Endothelial cell of umbilical vein (primary cell): Measurements from ENCODE around the gene ARSK. TPM values are rescaled to one million over a fixed set of nuclear protein-coding genes. Genes with fewer than 3 reads are reported as not detected.

Experiments used
- BruUV-seq: library from RNA; stranded (reverse); fragments of 400-500 nt; replicated peaks from 2 replicates; lab custom pipeline; 2021; lab: Mats Ljungman, UMichigan
- CTCF ChIA-PET: fragments of 300-600, 350-600 bp; sonication (Branson Sonifier 250); formaldehyde crosslinking; loops from one replicate; lab custom pipeline; 2021; ENCODE audit warnings: antibody characterized with exemption, inconsistent platforms; lab: Charles Lee
- POLR2A ChIA-PET: fragments of 300-600, 350-600 bp; sonication (Branson Sonifier 250); formaldehyde crosslinking; loops from one replicate; lab custom pipeline; 2021; ENCODE audit warnings: antibody characterized with exemption, inconsistent platforms; lab: Charles Lee
- DNase-seq: peaks from one replicate; pipeline ENCODE4 v3.0.0-alpha.2; 2011; ENCODE audit warnings: low read depth, low spot score
- FAIRE-seq: peaks from 2 replicates; lab custom pipeline; 2011; peaks lifted over from hg19 to GRCh38; lab: Jason Lieb, UNC
- H2AFZ ChIP-seq: 2 replicates; pipeline ENCODE4 v1.6.0; 2012; ENCODE audit warnings: low read depth, low read length, control low read depth, inconsistent platforms
- H3K27ac ChIP-seq: 2 replicates; pipeline ENCODE4 v1.5.1; 2011; ENCODE audit warnings: low read depth, mild to moderate bottlenecking, control low read depth, low read length, moderate library complexity; ENCODE audit not compliant: insufficient read depth
- H3K27me3 ChIP-seq, 2 experiments: 2 replicates each; pipeline versions ENCODE4 v1.6.0 to v1.6.1; 2011; ENCODE audit warnings: low read length in 2 of 2, mixed read lengths in 1 of 2; ENCODE audit not compliant: control insufficient read depth in 2 of 2, insufficient read depth in 2 of 2
- H3K36me3 ChIP-seq, 2 experiments: 2 replicates in 1 of 2; 3 replicates in 1 of 2; pipeline ENCODE4 v1.5.1; 2011; ENCODE audit warnings: low read length in 2 of 2, mild to moderate bottlenecking in 1 of 2, moderate library complexity in 1 of 2; ENCODE audit not compliant: control insufficient read depth in 2 of 2, insufficient read depth in 2 of 2; ENCODE audit errors: extremely low read depth in 1 of 2
- H3K4me1 ChIP-seq: 3 replicates; pipeline ENCODE4 v1.5.1; 2011; ENCODE audit warnings: mild to moderate bottlenecking, low read length; ENCODE audit not compliant: control insufficient read depth, insufficient read depth; ENCODE audit errors: extremely low read depth
- H3K4me2 ChIP-seq: 2 replicates; pipeline ENCODE4 v1.6.1; 2011; ENCODE audit warnings: low read length, control low read depth, mixed read lengths; ENCODE audit not compliant: insufficient read depth
- H3K4me3 ChIP-seq, 3 experiments: fragments of 200-600 bp in 1 of 3; sonication (generic), shearing (Covaris generic) in 1 of 3; replicated peaks in 1 of 3; 2 replicates each; pipeline ENCODE4 v1.5.1; 2011 to 2016; ENCODE audit warnings: control low read depth in 3 of 3, low read length in 3 of 3, mild to moderate bottlenecking in 2 of 3, inconsistent platforms in 1 of 3, low read depth in 1 of 3, moderate library complexity in 1 of 3; ENCODE audit not compliant: insufficient read depth in 1 of 3
- H3K79me2 ChIP-seq: 2 replicates; pipeline ENCODE4 v1.6.0; 2012; ENCODE audit warnings: low read length, inconsistent platforms; ENCODE audit not compliant: control insufficient read depth, insufficient read depth
- H3K9ac ChIP-seq: replicated peaks from 2 replicates; pipeline ENCODE3; 2011; ENCODE audit warnings: low read length, control low read depth; ENCODE audit not compliant: insufficient read depth; ENCODE audit errors: extremely low read depth
- H3K9me1 ChIP-seq: replicated peaks from 3 replicates; pipeline ENCODE4 v1.6.0; 2011; ENCODE audit warnings: mild to moderate bottlenecking, low read length; ENCODE audit not compliant: control insufficient read depth, insufficient read depth; ENCODE audit errors: extremely low read depth
- H3K9me3 ChIP-seq: replicated peaks from 2 replicates; pipeline ENCODE4 v1.5.1; 2012; ENCODE audit warnings: low read length, inconsistent platforms; ENCODE audit not compliant: control insufficient read depth, insufficient read depth
- H4K20me1 ChIP-seq: replicated peaks from 2 replicates; pipeline ENCODE3; 2011; ENCODE audit warnings: mild to moderate bottlenecking, low read length; ENCODE audit not compliant: control insufficient read depth, insufficient read depth; ENCODE audit errors: extremely low read depth
- CTCF ChIP-seq, 2 donors: IDR thresholded peaks; 1 replicate in 1 of 2; 2 replicates in 1 of 2; pipeline ENCODE4 v1.5.1; 2011; ENCODE audit warnings: low read length in 2 of 2, mild to moderate bottlenecking in 2 of 2, moderate library complexity in 2 of 2, control low read depth in 1 of 2, inconsistent platforms in 1 of 2, low read depth in 1 of 2; ENCODE audit not compliant: insufficient read depth in 1 of 2; ENCODE audit errors: extremely low read depth in 1 of 2
- EZH2 ChIP-seq: IDR thresholded peaks from 2 replicates; pipeline ENCODE4 v1.6.1; 2012; ENCODE audit warnings: borderline replicate concordance, low read depth, mild to moderate bottlenecking, moderate library complexity, low read length, inconsistent platforms; ENCODE audit not compliant: severe bottlenecking
- FOS ChIP-seq: IDR thresholded peaks from 2 replicates; pipeline ENCODE4 v1.6.1; 2011; ENCODE audit warnings: mild to moderate bottlenecking, low read length, moderate library complexity, borderline replicate concordance; ENCODE audit not compliant: insufficient read depth
- GATA2 ChIP-seq: IDR thresholded peaks from 2 replicates; pipeline ENCODE4 v1.7.0; 2011; ENCODE audit warnings: low read depth, mild to moderate bottlenecking, moderate library complexity, mixed read lengths, low read length; ENCODE audit not compliant: insufficient read length, insufficient read depth
- JUN ChIP-seq: IDR thresholded peaks from 2 replicates; pipeline ENCODE4 v1.6.1; 2011; ENCODE audit warnings: borderline replicate concordance, low read depth; ENCODE audit not compliant: insufficient read length, insufficient read depth
- MAX ChIP-seq: IDR thresholded peaks from 2 replicates; pipeline ENCODE4 v1.6.1; 2011; ENCODE audit not compliant: insufficient read depth, insufficient read length
- POLR2A ChIP-seq: IDR thresholded peaks from 2 replicates; pipeline ENCODE4 v1.6.1; 2012; ENCODE audit warnings: low read depth, mild to moderate bottlenecking, control low read depth, low read length
- dilution Hi-C: fragments of 300-500 bp; cut with MboI; formaldehyde crosslinking; loops from one replicate; pipeline ENCODE4 v1.15.0; 2019; ENCODE audit warnings: low sequenced_read_pairs; ENCODE audit not compliant: extremely low pct_ligation_motif_present
- intact Hi-C: fragments of 100-400 bp; cut with micrococcal nuclease; formaldehyde crosslinking; loops from one replicate; pipeline ENCODE4 v1.10.0; 2022
- polyA plus RNA-seq, 4 experiments: library from polyadenylated mRNA; depleted of rRNA in 3 of 4; stranded (reverse) in 3 of 4; unstranded in 1 of 4; fragments of >200 nt; gene quantifications; 2 replicates each; pipeline versions ENCODE4 v1.2.1 to v1.2.3, GENCODE V29; 2011 to 2012; ENCODE audit warnings: missing spikeins in 1 of 4
- total RNA-seq: library from RNA; stranded (reverse); gene quantifications from 2 replicates; pipeline ENCODE4 v1.2.3, GENCODE V29; 2021

The ARSK gene
- total and polyA plus RNA-seq, 2 donors (not counting 3 experiments of a cell fraction or from before 2014, with no cell fraction given) = 3.7 to 4.9 TPM

- intact Hi-C loops = no loop called here
- dilution Hi-C loops = no loop called here
- Histone ChIP-seq H3K4me2 (no peak overlapping the region), H3K9me1 (no peaks in the 10 kb centered on the region), H3K4me3 (no peak overlapping the region), H3K9ac (no peak overlapping the region), H3K4me1 (no peaks in the 10 kb centered on the region), H4K20me1 (no peaks in the 10 kb centered on the region), H3K79me2 (no peaks in the 10 kb centered on the region), H3K36me3 (peaks cover 9 to 35% of the 10 kb centered on the region in 2 experiments), H2AFZ (no peak overlapping the region), H3K27ac (no peak overlapping the region), H3K27me3 (no peaks in the 10 kb centered on the region), H3K9me3 (no peaks in the 10 kb centered on the region)
- CTCF ChIA-PET = interaction anchor here (0.7 kb wide), 1 partner anchor 235 kb away, joined by 3 read pairs; no protein-coding TSS in a partner anchor
- FAIRE-seq (no peak), DNase-seq (no peak)
- TF ChIP-seq EZH2 = no peak
- TF ChIP-seq MAX = no peak
- no peak for TF ChIP-seq CTCF (IDR thresholded peaks at IDR 0.05; ENCODE audit: extremely low read depth in 1 of 2, insufficient read depth in 1 of 2, low read depth in 1 of 2, low read length in 2 of 2)
- TF ChIP-seq GATA2 = no peak
- TF ChIP-seq POLR2A = no peak
- TF ChIP-seq JUN = no peak
- TF ChIP-seq FOS = no peak
- BruUV-seq = no TSS peak
- POLR2A ChIA-PET = no interaction called here
Observed at GRCh38 chr5:95518417-95518816, 36.5 kb upstream of the ARSK start.
